SU-DHL-6 (cell line): ENCODE results near the gene PGAM4.

ENCODE experiments used
- CTCF ChIP-seq: fragments of 200-600 bp; sonication (generic); IDR thresholded peaks from one replicate; pipeline ENCODE4 v1.5.1; 2017; ENCODE audit warnings: antibody characterized with exemption, mild to moderate bottlenecking, low read length, moderate library complexity; ENCODE audit not compliant: insufficient read depth, poor library complexity, severe bottlenecking
- EZH2phosphoT487 ChIP-seq: fragments of 200-600 bp; sonication (generic), shearing (Covaris generic); conservative IDR thresholded peaks from 2 replicates; pipeline ENCODE4 v1.6.1; 2018; ENCODE audit warnings: mild to moderate bottlenecking, antibody characterized with exemption, low read length, moderate library complexity, mixed read lengths

DNA sequence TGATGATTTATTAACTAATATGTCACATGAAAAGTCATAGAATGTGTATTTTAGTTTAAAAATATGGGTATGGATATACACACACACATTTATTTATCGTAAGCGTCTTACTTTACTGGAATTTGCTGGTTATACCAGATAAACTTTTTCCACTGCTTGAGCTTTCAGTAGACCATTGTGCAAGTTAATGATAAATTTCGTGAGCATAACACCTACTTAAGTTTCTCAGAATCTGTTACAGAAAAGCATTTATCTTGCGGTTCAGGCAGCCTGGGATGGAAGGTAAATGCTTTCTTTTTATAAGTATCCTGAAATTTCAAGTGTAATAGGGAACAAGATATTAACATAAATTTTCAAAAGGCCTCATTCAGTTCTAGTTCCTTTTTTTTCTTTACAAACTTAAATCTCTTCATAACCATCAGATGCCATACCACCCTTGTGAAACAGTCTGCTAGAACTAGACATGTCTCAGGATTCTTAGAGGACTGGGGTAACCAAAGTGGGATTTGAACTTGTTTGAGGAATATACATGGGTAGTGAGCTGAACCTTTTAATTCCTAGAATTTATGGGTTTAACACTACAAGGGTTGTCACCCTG is 31.3 kb downstream of the PGAM4 start:
- no peak for TF ChIP-seq CTCF
- no peak for TF ChIP-seq EZH2phosphoT487
